ENCODE data around the gene PDE4D.
"Not testable (repeated sequence)": the region's sequence is repeated elsewhere in the genome, so short reads cannot be mapped to it uniquely, and the experiment has no call there.

Gene PDE4D

GRCh38 chr5:59767681-59768151 is 125.8 kb downstream of the PDE4D start:
- FAIRE-seq: no peak

- peak; percentile 48 for FAIRE-seq
These were observed 126.3 kb downstream of the PDE4D start for GRCh38 chr5:59767211-59767605.

- peak; percentile 15 for FAIRE-seq
These were observed 126.9 kb downstream of the PDE4D start for GRCh38 chr5:59766427-59767210.

- no peak for FAIRE-seq
These were observed 128.1 kb downstream of the PDE4D start for GRCh38 chr5:59765446-59765845.

- no peak for FAIRE-seq
These were observed 129.2 kb downstream of the PDE4D start for GRCh38 chr5:59764361-59764760.

GRCh38 chr5:59763541-59763940 is 130.0 kb downstream of the PDE4D start:
- FAIRE-seq: peak; percentile 67

GRCh38 chr5:59762232-59762631 is 131.3 kb downstream of the PDE4D start:
- not testable (repeated sequence) for FAIRE-seq

- no peak for FAIRE-seq
These were observed 132.7 kb downstream of the PDE4D start for GRCh38 chr5:59760785-59761348.

- FAIRE-seq: no peak
These were observed 133.8 kb downstream of the PDE4D start for GRCh38 chr5:59759600-59760351.

GRCh38 chr5:59758566-59758965 is 135.0 kb downstream of the PDE4D start:
- FAIRE-seq: no peak

GRCh38 chr5:59757442-59757841 is 136.1 kb downstream of the PDE4D start:
- no peak for FAIRE-seq

- FAIRE-seq: no peak
These were observed 137.0 kb downstream of the PDE4D start for GRCh38 chr5:59756373-59757035.

GRCh38 chr5:59755476-59755875 is 138.1 kb downstream of the PDE4D start:
- no peak for FAIRE-seq

- no peak for FAIRE-seq
These were observed 139.9 kb downstream of the PDE4D start for GRCh38 chr5:59753599-59753998.

GRCh38 chr5:59749782-59750520 is 143.6 kb downstream of the PDE4D start:
- FAIRE-seq: no peak

- FAIRE-seq: not testable (repeated sequence)
These were observed 145.4 kb downstream of the PDE4D start for GRCh38 chr5:59748036-59748663.

- no peak for FAIRE-seq
These were observed 147.2 kb downstream of the PDE4D start for GRCh38 chr5:59746241-59746765.

- FAIRE-seq: peak; percentile 94
These were observed 148.1 kb downstream of the PDE4D start for GRCh38 chr5:59745415-59745863.

- peak; percentile 68 for FAIRE-seq
These were observed 149.0 kb downstream of the PDE4D start for GRCh38 chr5:59744531-59744992.

- no peak for FAIRE-seq
These were observed 151.9 kb downstream of the PDE4D start for GRCh38 chr5:59741599-59741998.

- FAIRE-seq: no peak
These were observed 155.5 kb downstream of the PDE4D start for GRCh38 chr5:59738024-59738423.

Measured in TTC549 (cell line).